GM06990 (cell line): ENCODE results near the gene TRAK1.

Experiments used
- DNase-seq: peaks from one replicate; pipeline ENCODE4 v3.0.0-alpha.2; 2011; ENCODE audit not compliant: insufficient read length; ENCODE audit errors: extremely low read depth
- H3K27me3 ChIP-seq: replicated peaks from 2 replicates; pipeline ENCODE4 v1.6.0; 2011; ENCODE audit warnings: low read length; ENCODE audit not compliant: control insufficient read depth, insufficient read depth
- H3K36me3 ChIP-seq: 2 replicates; pipeline ENCODE4 v1.5.1; 2011; ENCODE audit warnings: low read length; ENCODE audit not compliant: control insufficient read depth, insufficient read depth
- H3K4me3 ChIP-seq: replicated peaks from 2 replicates; pipeline ENCODE4 v1.5.1; 2011; ENCODE audit warnings: low read depth, mild to moderate bottlenecking, control low read depth, low read length
- TF ChIP-seq, protein P1 (sequence below): IDR thresholded peaks from 2 replicates; pipeline ENCODE4 v1.5.1; 2011; ENCODE audit warnings: low read length, control low read depth, mild to moderate bottlenecking, inconsistent platforms; ENCODE audit not compliant: insufficient read depth, poor library complexity, severe bottlenecking

The TRAK1 gene

DNA sequence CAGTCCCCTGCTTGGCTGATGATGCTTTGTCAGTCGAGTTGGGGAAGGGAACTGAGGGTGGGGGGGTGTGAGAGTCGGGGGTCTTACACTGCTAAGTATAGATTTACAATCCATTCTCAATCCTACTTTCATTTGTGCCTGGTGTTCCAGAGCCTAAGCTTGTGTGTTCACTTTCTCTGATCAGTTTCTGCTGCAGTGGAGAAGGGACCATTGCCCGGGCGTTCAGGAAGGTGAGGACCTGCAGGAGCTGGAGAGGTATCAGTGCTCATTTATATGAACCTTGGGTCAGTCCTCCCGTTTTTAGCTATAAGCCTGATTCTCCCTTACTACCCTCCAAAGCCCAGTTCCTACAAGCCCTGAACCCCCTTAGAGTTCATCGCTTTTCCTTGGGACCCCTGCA lies 41.0 kb upstream of the TRAK1 start:
- TF ChIP-seq, protein P1, sequence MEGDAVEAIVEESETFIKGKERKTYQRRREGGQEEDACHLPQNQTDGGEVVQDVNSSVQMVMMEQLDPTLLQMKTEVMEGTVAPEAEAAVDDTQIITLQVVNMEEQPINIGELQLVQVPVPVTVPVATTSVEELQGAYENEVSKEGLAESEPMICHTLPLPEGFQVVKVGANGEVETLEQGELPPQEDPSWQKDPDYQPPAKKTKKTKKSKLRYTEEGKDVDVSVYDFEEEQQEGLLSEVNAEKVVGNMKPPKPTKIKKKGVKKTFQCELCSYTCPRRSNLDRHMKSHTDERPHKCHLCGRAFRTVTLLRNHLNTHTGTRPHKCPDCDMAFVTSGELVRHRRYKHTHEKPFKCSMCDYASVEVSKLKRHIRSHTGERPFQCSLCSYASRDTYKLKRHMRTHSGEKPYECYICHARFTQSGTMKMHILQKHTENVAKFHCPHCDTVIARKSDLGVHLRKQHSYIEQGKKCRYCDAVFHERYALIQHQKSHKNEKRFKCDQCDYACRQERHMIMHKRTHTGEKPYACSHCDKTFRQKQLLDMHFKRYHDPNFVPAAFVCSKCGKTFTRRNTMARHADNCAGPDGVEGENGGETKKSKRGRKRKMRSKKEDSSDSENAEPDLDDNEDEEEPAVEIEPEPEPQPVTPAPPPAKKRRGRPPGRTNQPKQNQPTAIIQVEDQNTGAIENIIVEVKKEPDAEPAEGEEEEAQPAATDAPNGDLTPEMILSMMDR: no peak
- Histone ChIP-seq H3K36me3 (no peaks in the 10 kb centered on the region), H3K27me3 (no peaks in the 10 kb centered on the region), H3K4me3 (no peak overlapping the region)
- DNase-seq: no peak

DNA sequence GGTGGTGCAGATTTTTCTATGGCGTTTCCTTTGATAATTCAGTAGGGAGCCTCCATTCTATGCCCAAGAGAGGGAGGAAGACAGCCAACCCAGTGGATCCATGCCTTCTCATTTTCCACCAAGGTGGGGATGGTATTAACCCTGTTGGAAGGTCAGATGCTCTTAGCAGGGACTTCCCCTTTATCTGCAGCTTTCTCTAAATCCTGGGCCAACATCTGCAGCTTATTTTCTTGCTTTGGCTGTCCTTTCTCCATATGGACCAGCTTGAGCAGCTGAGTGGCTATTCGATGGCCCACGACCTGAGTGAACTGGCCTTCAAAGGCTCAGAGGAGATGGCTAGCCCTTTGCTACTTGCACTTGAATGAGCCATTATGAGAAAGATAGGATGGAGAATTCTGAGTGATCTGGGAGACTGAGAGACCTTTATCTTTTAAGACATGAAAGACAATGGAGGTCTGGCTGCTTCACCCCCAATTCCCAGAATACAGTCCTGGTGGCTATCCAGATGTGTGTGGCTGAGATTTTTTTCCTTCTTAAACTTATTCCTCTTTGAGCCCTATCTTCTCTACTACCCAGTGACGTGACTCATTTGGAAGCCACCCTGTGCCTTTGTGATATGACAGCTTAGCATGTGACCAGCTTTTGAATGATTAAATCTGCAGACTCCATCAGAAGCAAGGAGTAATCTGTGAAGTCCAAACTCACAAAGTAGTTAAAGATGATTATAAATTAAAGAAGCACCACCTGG lies 39.6 kb upstream of the TRAK1 start:
- TF ChIP-seq, protein P1: no peak
- Histone ChIP-seq H3K4me3 (no peak overlapping the region), H3K27me3 (no peaks in the 10 kb centered on the region), H3K36me3 (no peaks in the 10 kb centered on the region)
- DNase-seq: no peak

DNA sequence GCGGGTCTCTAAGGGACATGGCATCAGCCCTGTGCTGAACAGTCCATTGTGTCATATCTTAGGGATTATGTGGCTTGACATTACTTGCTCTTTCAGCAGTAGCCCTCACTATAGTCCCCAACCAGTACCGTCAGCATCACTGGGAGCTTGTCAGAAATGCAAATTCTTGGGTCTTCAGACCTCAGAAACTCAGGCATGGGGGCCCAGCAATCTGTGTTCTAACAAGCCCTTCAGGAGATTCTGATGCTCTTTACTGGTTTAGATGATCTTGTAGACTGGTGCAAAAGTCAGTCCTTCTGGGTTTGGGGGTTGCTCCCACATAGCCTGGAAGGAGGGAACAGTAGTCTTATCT lies 39.0 kb upstream of the TRAK1 start:
- H3K27me3 ChIP-seq: no peaks in the 10 kb centered on the region
- no peak overlapping the region for H3K4me3 ChIP-seq
- TF ChIP-seq, protein P1: no peak
- DNase-seq: no peak
- H3K36me3 ChIP-seq: no peaks in the 10 kb centered on the region

DNA sequence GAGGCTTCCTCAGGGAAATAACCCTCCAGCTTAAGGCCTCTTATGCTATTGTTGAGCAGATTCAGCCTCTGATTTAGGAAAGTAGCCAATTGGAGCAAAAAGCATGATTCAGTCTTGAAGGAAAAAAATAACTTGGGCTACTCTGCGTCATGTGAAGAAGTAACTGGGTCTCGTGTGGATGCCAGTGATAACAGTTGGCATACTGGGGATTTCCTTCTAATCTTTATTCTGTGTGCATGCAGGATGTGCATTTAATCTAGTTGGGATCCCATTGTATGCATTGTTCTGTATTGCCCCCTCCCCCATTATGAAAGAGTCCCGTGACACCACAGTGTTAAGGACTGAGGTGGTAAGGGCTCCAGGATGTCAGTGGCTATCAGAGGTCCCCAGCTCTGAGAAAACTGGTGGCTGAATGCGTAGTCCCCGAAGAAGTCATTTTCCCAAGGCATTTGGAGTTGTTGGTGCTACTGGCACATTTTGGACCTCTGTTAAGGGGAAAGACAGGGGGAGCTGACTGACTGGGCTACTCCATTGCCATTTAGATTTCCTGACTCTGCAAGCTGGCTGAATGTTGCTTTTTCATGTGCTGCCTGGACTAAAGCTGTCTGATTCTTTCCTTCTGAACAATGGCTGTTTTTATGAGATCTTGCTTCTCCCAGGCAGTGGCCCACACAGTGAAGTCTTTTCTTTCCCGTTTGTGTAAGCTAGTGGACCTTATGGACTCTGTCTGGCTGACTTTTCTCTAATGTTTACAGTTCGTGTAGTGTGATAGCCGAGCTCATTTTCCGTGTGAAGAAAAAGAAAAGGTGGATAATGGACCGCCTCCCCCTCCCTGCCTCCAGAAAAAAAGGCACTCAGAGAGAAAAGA lies 38.4 kb upstream of the TRAK1 start:
- no peak for DNase-seq
- H3K4me3 ChIP-seq: no peak overlapping the region
- H3K36me3 ChIP-seq: no peaks in the 10 kb centered on the region
- no peaks in the 10 kb centered on the region for H3K27me3 ChIP-seq
- TF ChIP-seq, protein P1: no peak

DNA sequence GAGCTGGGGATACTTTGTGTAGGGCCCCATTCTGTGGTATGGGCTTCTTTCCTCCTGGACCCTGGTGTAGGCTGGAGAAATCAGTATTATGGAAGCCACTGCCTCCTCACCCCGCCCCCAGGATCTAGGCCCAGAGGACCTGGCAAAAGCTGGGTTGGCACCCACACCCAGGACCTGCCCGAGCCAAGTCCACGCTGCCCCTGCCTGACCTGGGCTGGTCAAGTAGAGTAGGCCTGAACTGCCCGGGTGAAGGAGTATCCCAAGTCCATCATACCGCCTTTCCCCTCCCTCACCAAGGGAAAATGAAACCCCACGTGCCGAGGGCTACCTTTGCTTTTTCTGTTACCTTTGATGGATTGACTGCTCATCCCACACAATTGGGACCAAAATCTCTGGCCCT lies 37.7 kb upstream of the TRAK1 start:
- H3K27me3 ChIP-seq: no peaks in the 10 kb centered on the region
- no peak overlapping the region for H3K4me3 ChIP-seq
- TF ChIP-seq, protein P1: no peak
- no peak for DNase-seq
- H3K36me3 ChIP-seq: no peaks in the 10 kb centered on the region
